Glutamatergic neuron (in vitro differentiated cells): ENCODE measurements around the gene RPAP3. TPM values are rescaled to one million over a fixed set of nuclear protein-coding genes. Genes with fewer than 3 reads are reported as not detected.

Experiments used
- DNase-seq: peaks from one replicate; pipeline ENCODE4 v3.0.0; 2022
- H3K27ac Mint-ChIP-seq: one replicate; pipeline ENCODE4 v1.8.0; 2020; ENCODE audit warnings: mild to moderate bottlenecking, mixed read lengths, inconsistent platforms; ENCODE audit not compliant: unreplicated experiment
- H3K27me3 Mint-ChIP-seq: one replicate; pipeline ENCODE4 v1.8.0; 2020; ENCODE audit warnings: mild to moderate bottlenecking, moderate library complexity, mixed read lengths, inconsistent platforms; ENCODE audit not compliant: unreplicated experiment
- H3K36me3 Mint-ChIP-seq: one replicate; pipeline ENCODE4 v1.8.0; 2020; ENCODE audit warnings: mild to moderate bottlenecking, mixed read lengths, inconsistent platforms; ENCODE audit not compliant: unreplicated experiment
- H3K4me1 Mint-ChIP-seq: one replicate; pipeline ENCODE4 v1.8.0; 2020; ENCODE audit warnings: mild to moderate bottlenecking, low read depth, mixed read lengths, inconsistent platforms; ENCODE audit not compliant: unreplicated experiment
- H3K4me3 Mint-ChIP-seq: one replicate; pipeline ENCODE4 v1.8.0; 2020; ENCODE audit warnings: mild to moderate bottlenecking, mixed read lengths, inconsistent platforms; ENCODE audit not compliant: unreplicated experiment
- H3K9me3 Mint-ChIP-seq: one replicate; pipeline ENCODE4 v1.8.0; 2020; ENCODE audit warnings: mild to moderate bottlenecking, moderate library complexity, mixed read lengths, inconsistent platforms; ENCODE audit not compliant: unreplicated experiment
- total RNA-seq: library from RNA; stranded (reverse); fragmentation: NEBNext Ultra II Directional; extraction: Animal tissue kit (Norgen Biotek cat#: 25700); gene quantifications from one replicate; pipeline ENCODE4 v1.2.1, GENCODE V29; 2021; ENCODE audit not compliant: unreplicated experiment
- TF ChIP-seq, protein P1 (sequence below): fragments of 200-600 bp; sonication (generic); IDR thresholded peaks from one replicate; pipeline ENCODE4 v1.5.0; 2021; ENCODE audit not compliant: partially characterized antibody, unreplicated experiment

Gene RPAP3
- total RNA-seq, 1 donor from 2014 or later, result 29.5 TPM

DNA sequence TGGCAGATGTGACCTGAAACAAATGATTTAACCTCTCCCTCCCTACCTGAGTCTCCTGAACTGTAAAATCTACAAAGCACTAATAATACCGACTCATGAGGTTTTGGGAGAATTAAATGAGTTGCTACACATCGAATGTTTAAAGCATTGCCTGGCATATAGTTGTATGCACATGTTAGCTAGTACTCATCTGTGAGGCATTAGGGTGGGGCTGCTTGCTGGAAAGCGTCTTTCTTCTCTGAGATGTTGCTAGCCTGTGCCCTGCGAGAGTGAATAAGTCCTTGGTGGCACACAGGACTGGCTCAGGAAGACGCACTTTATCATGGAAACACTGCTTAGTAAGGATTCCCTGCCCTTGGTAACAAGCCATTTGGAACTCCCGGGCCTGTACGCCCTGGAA lies 46.7 kb upstream of the RPAP3 start:
- no peak overlapping the region for H3K27ac Mint-ChIP-seq
- TF ChIP-seq, protein P1, sequence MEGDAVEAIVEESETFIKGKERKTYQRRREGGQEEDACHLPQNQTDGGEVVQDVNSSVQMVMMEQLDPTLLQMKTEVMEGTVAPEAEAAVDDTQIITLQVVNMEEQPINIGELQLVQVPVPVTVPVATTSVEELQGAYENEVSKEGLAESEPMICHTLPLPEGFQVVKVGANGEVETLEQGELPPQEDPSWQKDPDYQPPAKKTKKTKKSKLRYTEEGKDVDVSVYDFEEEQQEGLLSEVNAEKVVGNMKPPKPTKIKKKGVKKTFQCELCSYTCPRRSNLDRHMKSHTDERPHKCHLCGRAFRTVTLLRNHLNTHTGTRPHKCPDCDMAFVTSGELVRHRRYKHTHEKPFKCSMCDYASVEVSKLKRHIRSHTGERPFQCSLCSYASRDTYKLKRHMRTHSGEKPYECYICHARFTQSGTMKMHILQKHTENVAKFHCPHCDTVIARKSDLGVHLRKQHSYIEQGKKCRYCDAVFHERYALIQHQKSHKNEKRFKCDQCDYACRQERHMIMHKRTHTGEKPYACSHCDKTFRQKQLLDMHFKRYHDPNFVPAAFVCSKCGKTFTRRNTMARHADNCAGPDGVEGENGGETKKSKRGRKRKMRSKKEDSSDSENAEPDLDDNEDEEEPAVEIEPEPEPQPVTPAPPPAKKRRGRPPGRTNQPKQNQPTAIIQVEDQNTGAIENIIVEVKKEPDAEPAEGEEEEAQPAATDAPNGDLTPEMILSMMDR, result no peak
- H3K4me1 Mint-ChIP-seq, result no peaks in the 10 kb centered on the region
- peaks cover 6% of the 10 kb centered on the region for H3K27me3 Mint-ChIP-seq
- no peak for DNase-seq
- H3K36me3 Mint-ChIP-seq, result no peaks in the 10 kb centered on the region
- peaks cover 4% of the 10 kb centered on the region for H3K9me3 Mint-ChIP-seq
- H3K4me3 Mint-ChIP-seq, result no peak overlapping the region

DNA sequence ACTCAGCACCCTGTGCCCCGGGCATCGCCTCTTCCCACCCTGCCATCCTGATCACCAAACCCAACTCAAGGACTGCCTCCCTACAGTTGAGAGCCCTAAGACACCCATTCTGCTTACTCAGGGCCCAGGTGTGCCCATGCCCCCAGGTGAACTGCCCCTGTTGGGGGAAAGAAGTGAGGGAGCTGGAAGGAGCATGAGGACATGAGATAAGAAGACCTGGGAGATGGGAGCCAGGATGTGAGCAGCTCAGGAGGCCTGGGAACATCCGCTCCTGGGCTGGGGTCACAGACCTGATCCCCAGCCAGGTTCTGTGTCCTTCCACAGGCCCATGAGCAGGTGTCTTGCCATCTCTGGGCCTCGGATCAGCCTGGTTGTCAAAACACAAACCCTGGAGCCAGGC lies 46.3 kb upstream of the RPAP3 start:
- no peaks in the 10 kb centered on the region for H3K4me1 Mint-ChIP-seq
- peaks cover 4% of the 10 kb centered on the region for H3K27me3 Mint-ChIP-seq
- peaks cover 2% of the 10 kb centered on the region for H3K9me3 Mint-ChIP-seq
- H3K4me3 Mint-ChIP-seq, result no peak overlapping the region
- TF ChIP-seq, protein P1, result no peak
- no peaks in the 10 kb centered on the region for H3K36me3 Mint-ChIP-seq
- H3K27ac Mint-ChIP-seq, result no peak overlapping the region
- DNase-seq, result no peak

DNA sequence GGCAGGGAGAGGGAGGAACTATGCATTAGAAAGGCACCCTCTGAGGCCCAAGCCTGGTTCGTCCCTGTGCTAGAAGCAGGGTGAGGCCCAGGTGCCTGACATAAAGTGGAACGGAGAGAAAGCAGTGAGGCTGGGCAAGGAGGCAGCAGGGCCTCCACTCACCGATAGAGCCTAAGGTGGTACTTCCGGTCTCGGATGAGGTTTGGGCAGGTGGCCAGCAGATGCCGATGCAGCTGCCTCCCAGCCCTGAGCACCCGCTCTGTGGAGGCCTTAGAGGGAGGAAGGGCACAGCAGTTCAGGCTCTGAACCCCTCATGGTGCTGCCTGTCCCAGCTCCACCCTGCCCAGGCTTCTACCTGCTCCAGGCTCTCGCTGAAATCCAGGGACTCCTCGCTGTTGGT lies 45.7 kb upstream of the RPAP3 start:
- TF ChIP-seq, protein P1, result no peak
- H3K27ac Mint-ChIP-seq, result no peak overlapping the region

DNA sequence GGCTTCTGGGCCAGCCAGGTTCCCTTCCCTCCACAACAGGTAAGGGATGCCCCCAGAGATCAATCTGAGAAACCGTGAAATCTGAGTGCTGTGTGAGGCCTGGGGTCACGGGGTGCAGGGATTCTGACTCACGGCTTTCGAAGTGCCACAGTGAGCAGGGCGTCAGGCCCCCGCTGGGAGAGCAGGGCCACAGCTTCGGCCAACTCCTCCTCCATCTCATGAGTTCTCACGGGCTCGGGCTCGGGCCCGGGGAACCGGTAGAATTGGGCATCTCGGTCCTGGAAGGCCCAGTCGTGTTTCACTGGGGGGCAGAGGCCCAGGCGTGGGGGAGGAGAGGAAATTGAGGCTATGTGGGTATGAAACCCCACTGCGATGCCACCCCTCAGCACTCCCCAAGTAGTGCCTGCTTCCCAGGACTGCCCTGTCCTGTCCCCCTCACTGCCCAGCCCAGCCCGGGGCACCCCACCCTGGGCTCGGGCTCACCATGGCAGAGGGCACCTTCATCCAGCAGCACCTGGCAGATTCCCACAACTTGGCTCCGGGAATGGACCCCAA lies 45.2 kb upstream of the RPAP3 start:
- H3K9me3 Mint-ChIP-seq, result peaks cover 3% of the 10 kb centered on the region
- peaks cover 2% of the 10 kb centered on the region for H3K27me3 Mint-ChIP-seq
- no peak overlapping the region for H3K27ac Mint-ChIP-seq
- no peaks in the 10 kb centered on the region for H3K4me1 Mint-ChIP-seq
- TF ChIP-seq, protein P1, result no peak
- H3K4me3 Mint-ChIP-seq, result no peak overlapping the region
- no peaks in the 10 kb centered on the region for H3K36me3 Mint-ChIP-seq
- DNase-seq, result no peak

More for the DNA sequence above, 45.7 kb upstream of the RPAP3 start:
- H3K9me3 Mint-ChIP-seq, result peaks cover 3% of the 10 kb centered on the region
- H3K4me3 Mint-ChIP-seq, result no peak overlapping the region
- H3K27me3 Mint-ChIP-seq, result peaks cover 2% of the 10 kb centered on the region
- H3K4me1 Mint-ChIP-seq, result no peaks in the 10 kb centered on the region
- DNase-seq, result no peak
- H3K36me3 Mint-ChIP-seq, result no peaks in the 10 kb centered on the region

DNA sequence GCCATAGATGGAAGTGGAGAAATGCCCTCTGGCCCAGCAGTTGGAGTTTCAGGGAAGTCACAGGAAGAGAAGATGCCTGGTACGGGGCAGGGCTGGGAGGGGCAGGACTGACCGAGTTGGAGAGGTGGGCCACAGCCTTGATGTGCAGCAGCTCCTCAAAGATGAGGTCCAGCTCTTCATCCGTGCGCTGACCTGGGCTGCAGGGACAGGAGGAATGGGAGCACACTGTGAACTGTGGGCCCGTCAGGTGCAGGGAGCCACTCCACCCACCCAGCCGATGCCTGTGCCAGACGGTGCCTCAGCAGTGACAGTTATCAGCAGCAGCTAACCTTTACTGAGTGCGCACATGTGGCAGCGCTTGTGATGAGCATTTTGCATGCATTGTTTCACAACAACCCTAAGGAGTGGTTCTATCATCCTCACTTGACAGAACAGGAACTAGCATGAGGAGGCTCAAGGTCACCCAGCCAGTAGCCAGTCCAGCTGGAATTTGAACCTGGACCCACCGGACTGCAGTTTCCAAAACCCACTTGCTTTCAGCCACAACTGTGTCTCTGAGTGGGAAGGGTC lies 44.5 kb upstream of the RPAP3 start:
- Mint-ChIP-seq H3K9me3 (peaks cover 3% of the 10 kb centered on the region), H3K4me1 (no peaks in the 10 kb centered on the region), H3K4me3 (no peak overlapping the region), H3K27ac (no peak overlapping the region), H3K27me3 (peaks cover 2% of the 10 kb centered on the region), H3K36me3 (no peaks in the 10 kb centered on the region)
- DNase-seq, result no peak
- TF ChIP-seq, protein P1, result no peak
